Dendritic cell treated with granulocyte-macrophage colony-stimulating factor and Interleukin-4, amounts not matched to agents 40 ng/mL and 50 ng/mL, for 4 days (primary cell): ENCODE results near the gene RSPRY1.

ENCODE experiments used
- H3K27ac Mint-ChIP-seq: one replicate; pipeline ENCODE4 v1.8.0; 2022; ENCODE audit warnings: mild to moderate bottlenecking, mixed read lengths
- H3K27me3 Mint-ChIP-seq: one replicate; pipeline ENCODE4 v1.8.0; 2022; ENCODE audit warnings: mild to moderate bottlenecking, mixed read lengths
- H3K36me3 Mint-ChIP-seq: one replicate; pipeline ENCODE4 v1.8.0; 2022; ENCODE audit warnings: low read depth, mixed read lengths
- H3K4me1 Mint-ChIP-seq: one replicate; pipeline ENCODE4 v1.8.0; 2022; ENCODE audit warnings: low read depth, mixed read lengths
- H3K4me3 Mint-ChIP-seq: one replicate; pipeline ENCODE4 v1.8.0; 2022; ENCODE audit warnings: mild to moderate bottlenecking, moderate library complexity, mixed read lengths
- H3K9me3 Mint-ChIP-seq: one replicate; pipeline ENCODE4 v1.8.0; 2022; ENCODE audit warnings: mixed read lengths
- intact Hi-C: fragments of 100-400 bp; cut with micrococcal nuclease; formaldehyde crosslinking; loops from one replicate; pipeline ENCODE4 v1.15.0; 2022

Gene RSPRY1

DNA sequence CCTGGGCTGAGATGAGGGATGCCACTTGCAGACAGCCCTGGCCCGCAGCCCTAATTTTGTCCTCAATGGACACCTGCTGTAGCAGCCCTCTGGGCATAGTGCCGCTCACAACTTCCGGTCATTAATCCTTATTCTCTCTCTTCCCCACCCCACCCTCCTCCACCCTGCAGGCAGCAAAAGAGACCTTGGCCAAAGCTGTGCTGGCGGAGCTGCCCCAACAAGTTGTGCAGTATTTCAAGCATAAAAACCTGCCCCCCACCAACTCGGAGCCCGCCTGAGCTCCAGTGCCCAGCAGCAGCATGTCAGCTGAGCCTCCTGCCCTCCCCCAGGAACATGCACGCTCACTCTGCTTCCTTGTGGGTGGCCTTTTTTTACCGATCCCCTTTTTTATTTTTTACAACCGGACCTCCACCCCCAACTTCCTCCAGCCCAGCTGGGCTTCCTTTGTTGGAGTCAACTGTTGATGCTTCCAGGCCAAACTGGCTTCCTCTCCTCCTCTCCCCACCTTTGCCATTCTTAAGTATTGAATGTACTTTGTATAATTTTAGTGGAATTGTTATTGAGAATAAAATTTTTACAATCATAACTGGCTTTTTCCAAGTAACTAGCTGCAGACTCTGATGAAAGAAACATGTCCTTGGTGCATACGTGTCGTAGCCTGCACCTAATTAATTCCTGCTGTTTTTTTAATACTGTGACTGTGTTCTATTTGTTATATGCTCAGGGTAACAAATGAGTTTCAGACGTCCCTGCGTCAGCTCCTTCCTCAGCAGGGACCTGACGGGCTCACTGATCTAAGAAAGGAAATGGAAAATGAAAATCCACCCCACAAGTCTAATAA, 38.5 kb upstream of the RSPRY1 start:
- Mint-ChIP-seq H3K4me1 (peaks cover 45% of the 10 kb centered on the region), H3K36me3 (peaks cover 64% of the 10 kb centered on the region), H3K9me3 (no peaks in the 10 kb centered on the region), H3K4me3 (no peak overlapping the region), H3K27ac (peak overlapping the region; percentile 39), H3K27me3 (no peaks in the 10 kb centered on the region)
- intact Hi-C loops, result no loop called here

GRCh38 chr16:57148481-57148880, 37.6 kb upstream of the RSPRY1 start:
- no peaks in the 10 kb centered on the region for H3K9me3 Mint-ChIP-seq
- peaks cover 73% of the 10 kb centered on the region for H3K36me3 Mint-ChIP-seq
- H3K27me3 Mint-ChIP-seq, result no peaks in the 10 kb centered on the region
- intact Hi-C loops, result no loop called here
- peak overlapping the region; percentile 39 for H3K27ac Mint-ChIP-seq
- no peak overlapping the region for H3K4me3 Mint-ChIP-seq
- H3K4me1 Mint-ChIP-seq, result peaks cover 45% of the 10 kb centered on the region

DNA sequence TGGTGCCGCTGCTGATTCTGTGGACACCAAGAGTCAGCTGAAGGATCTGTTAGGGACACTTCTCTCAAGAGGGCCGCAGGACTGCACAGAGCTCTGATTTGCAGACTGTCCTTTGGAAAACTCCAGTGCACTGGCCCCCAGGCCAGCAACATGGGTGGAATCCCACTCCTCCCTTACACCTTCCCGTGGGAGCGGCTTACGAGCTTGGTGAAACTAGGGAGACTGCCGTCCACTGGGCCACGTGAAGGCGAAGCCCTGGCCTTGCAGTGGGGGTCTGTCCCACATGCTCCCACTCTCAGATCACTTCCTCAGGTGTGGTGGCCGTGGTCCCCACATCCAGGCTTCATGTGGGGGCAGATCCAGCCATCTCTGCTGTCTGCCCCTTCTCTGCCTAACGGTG, 36.7 kb upstream of the RSPRY1 start:
- Mint-ChIP-seq H3K9me3 (no peaks in the 10 kb centered on the region), H3K27ac (no peak overlapping the region), H3K4me1 (peaks cover 45% of the 10 kb centered on the region), H3K4me3 (no peak overlapping the region), H3K27me3 (no peaks in the 10 kb centered on the region), H3K36me3 (peaks cover 82% of the 10 kb centered on the region)
- intact Hi-C loops, result no loop called here

DNA sequence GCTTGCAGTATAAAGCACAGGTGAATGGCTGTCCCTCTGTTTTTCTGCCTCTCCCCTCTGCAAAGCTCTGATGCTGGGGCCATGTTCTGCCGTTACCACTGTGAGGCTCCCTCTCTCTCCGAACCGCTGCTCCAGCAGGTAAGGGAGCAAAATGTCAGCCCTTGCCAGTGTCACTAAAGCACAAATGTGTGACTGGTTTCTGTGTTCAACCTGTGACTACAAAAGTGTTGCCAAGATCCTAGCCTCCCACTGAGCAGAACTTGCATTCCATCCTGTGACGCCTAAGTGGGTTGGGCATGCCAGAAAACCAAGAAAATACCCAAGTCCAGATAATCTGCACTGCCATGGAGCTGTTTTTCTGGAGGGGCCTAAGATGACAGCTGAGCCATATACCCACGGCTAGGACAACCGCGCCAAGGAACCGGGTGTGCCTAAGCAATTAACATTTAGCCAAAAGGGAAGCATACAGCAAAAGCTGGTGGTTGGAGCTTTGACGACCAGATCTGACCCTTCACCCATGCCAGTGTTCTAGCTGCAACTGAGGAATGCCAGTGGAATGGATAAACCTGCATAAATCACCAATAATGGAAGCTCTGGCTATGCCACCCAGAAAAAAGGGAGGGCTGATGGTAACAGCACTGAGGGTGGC, 35.3 kb upstream of the RSPRY1 start:
- H3K27me3 Mint-ChIP-seq, result no peaks in the 10 kb centered on the region
- no peak overlapping the region for H3K4me3 Mint-ChIP-seq
- intact Hi-C loops, result no loop called here
- no peaks in the 10 kb centered on the region for H3K9me3 Mint-ChIP-seq
- peaks cover 37% of the 10 kb centered on the region for H3K4me1 Mint-ChIP-seq
- H3K27ac Mint-ChIP-seq, result no peak overlapping the region
- H3K36me3 Mint-ChIP-seq, result peaks cover 88% of the 10 kb centered on the region

GRCh38 chr16:57151369-57151768, 34.8 kb upstream of the RSPRY1 start:
- Mint-ChIP-seq H3K4me1 (peaks cover 31% of the 10 kb centered on the region), H3K27me3 (no peaks in the 10 kb centered on the region), H3K36me3 (peaks cover 89% of the 10 kb centered on the region), H3K4me3 (no peak overlapping the region), H3K9me3 (no peaks in the 10 kb centered on the region), H3K27ac (no peak overlapping the region)
- intact Hi-C loops, result no loop called here

GRCh38 chr16:57152096-57153093, 33.7 kb upstream of the RSPRY1 start:
- Mint-ChIP-seq H3K27me3 (no peaks in the 10 kb centered on the region), H3K4me1 (peaks cover 21% of the 10 kb centered on the region), H3K4me3 (no peak overlapping the region), H3K9me3 (no peaks in the 10 kb centered on the region), H3K27ac (no peak overlapping the region), H3K36me3 (peaks cover 93% of the 10 kb centered on the region)
- intact Hi-C loops, result no loop called here

GRCh38 chr16:57153841-57154240, 32.3 kb upstream of the RSPRY1 start:
- Mint-ChIP-seq H3K36me3 (peaks cover 100% of the 10 kb centered on the region), H3K4me1 (peaks cover 7% of the 10 kb centered on the region), H3K9me3 (no peaks in the 10 kb centered on the region), H3K27me3 (no peaks in the 10 kb centered on the region), H3K4me3 (no peak overlapping the region), H3K27ac (no peak overlapping the region)
- intact Hi-C loops, result no loop called here

- intact Hi-C loops, result no loop called here
- no peak overlapping the region for H3K4me3 Mint-ChIP-seq
- H3K36me3 Mint-ChIP-seq, result peaks cover 97% of the 10 kb centered on the region
- H3K27ac Mint-ChIP-seq, result no peak overlapping the region
- H3K9me3 Mint-ChIP-seq, result no peaks in the 10 kb centered on the region
- no peaks in the 10 kb centered on the region for H3K27me3 Mint-ChIP-seq
- peaks cover 7% of the 10 kb centered on the region for H3K4me1 Mint-ChIP-seq
Observed at GRCh38 chr16:57155702-57156350, 30.3 kb upstream of the RSPRY1 start.

GRCh38 chr16:57156351-57156703, 29.8 kb upstream of the RSPRY1 start:
- no peak overlapping the region for H3K4me3 Mint-ChIP-seq
- H3K4me1 Mint-ChIP-seq, result peaks cover 5% of the 10 kb centered on the region
- intact Hi-C loops, result no loop called here
- H3K27me3 Mint-ChIP-seq, result no peaks in the 10 kb centered on the region
- H3K36me3 Mint-ChIP-seq, result peaks cover 97% of the 10 kb centered on the region
- no peaks in the 10 kb centered on the region for H3K9me3 Mint-ChIP-seq
- H3K27ac Mint-ChIP-seq, result no peak overlapping the region

- H3K4me1 Mint-ChIP-seq, result no peaks in the 10 kb centered on the region
- peaks cover 97% of the 10 kb centered on the region for H3K36me3 Mint-ChIP-seq
- no peaks in the 10 kb centered on the region for H3K9me3 Mint-ChIP-seq
- H3K27me3 Mint-ChIP-seq, result no peaks in the 10 kb centered on the region
- no peak overlapping the region for H3K4me3 Mint-ChIP-seq
- no peak overlapping the region for H3K27ac Mint-ChIP-seq
- intact Hi-C loops, result no loop called here
Observed at GRCh38 chr16:57157533-57157932, 28.6 kb upstream of the RSPRY1 start.

- Mint-ChIP-seq H3K4me3 (no peak overlapping the region), H3K27ac (no peak overlapping the region), H3K36me3 (peaks cover 97% of the 10 kb centered on the region), H3K27me3 (no peaks in the 10 kb centered on the region), H3K9me3 (no peaks in the 10 kb centered on the region), H3K4me1 (no peaks in the 10 kb centered on the region)
- intact Hi-C loops, result no loop called here
Observed at GRCh38 chr16:57159447-57159846, 26.7 kb upstream of the RSPRY1 start.

DNA sequence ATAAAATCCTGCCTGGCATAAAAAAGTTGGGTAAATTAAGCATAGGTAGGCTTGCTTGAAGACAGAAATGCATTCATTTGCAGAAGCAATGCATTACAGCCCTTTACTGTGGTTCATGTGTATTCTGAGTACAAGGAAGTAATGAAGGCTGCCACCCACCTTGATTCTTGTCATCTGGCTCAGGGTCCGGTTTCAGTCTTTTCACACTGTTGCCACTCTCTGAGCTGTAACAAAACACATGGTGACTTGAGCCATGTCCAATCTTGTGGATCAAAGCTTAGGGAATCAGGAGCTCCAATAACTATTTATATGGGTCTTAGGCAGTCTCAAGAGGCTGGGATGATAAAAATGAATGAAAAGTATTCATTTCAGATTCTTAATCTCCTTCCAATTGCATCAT, 22.3 kb upstream of the RSPRY1 start:
- intact Hi-C loops, result loop anchor here (10.0 kb wide), 1 partner anchor 199 kb away; the partner anchor contains the start of gene CETP
- Mint-ChIP-seq H3K9me3 (no peaks in the 10 kb centered on the region), H3K36me3 (peaks cover 83% of the 10 kb centered on the region), H3K4me1 (peaks cover 22% of the 10 kb centered on the region), H3K4me3 (no peak overlapping the region), H3K27me3 (no peaks in the 10 kb centered on the region), H3K27ac (no peak overlapping the region)

DNA sequence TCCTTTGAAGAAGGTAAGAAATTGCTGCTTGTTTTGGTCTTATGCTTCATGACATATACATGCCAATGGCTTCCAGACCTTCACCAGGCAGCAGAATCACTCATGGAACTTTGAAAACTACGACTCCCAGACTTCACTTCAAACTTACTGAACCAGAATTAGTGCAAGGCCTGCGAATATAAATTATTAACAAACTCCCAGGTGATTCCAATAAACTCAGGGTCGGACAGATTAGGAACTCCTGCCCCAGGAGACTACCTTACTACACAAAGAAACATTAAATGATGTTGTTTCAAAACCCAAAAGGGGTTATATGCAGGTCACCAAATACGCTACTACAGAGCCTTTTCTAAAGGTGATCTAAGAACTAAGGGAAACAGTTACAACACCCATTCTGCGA, 20.6 kb upstream of the RSPRY1 start:
- intact Hi-C loops, result loop anchor here (10.0 kb wide), 1 partner anchor 201 kb away; the partner anchor contains the start of gene CETP

More for the DNA sequence above, 20.6 kb upstream of the RSPRY1 start:
- Mint-ChIP-seq H3K9me3 (no peaks in the 10 kb centered on the region), H3K4me1 (peaks cover 22% of the 10 kb centered on the region), H3K4me3 (no peak overlapping the region), H3K36me3 (peaks cover 86% of the 10 kb centered on the region), H3K27ac (no peak overlapping the region), H3K27me3 (no peaks in the 10 kb centered on the region)
